Keratinocyte (primary cell): ENCODE data around the gene HSDL2.

ENCODE experiments used
- EZH2 ChIP-seq: IDR thresholded peaks from one replicate; pipeline ENCODE4 v1.6.1; 2012; ENCODE audit warnings: inconsistent platforms, mild to moderate bottlenecking, low read length, moderate library complexity
- TF ChIP-seq, protein P1 (sequence below), 3 experiments: IDR thresholded peaks in 1 of 3; conservative IDR thresholded peaks in 1 of 3; optimal IDR thresholded peaks in 1 of 3; 2 replicates in 2 of 3; 3 replicates in 1 of 3; pipeline versions ENCODE3 to v1.5.1; 2011; ENCODE audit warnings: low read length in 3 of 3, mild to moderate bottlenecking in 3 of 3, moderate library complexity in 2 of 3, control low read depth in 1 of 3, inconsistent platforms in 1 of 3; ENCODE audit not compliant: insufficient read depth in 2 of 3; ENCODE audit errors: extremely low read depth in 1 of 3

DNA sequence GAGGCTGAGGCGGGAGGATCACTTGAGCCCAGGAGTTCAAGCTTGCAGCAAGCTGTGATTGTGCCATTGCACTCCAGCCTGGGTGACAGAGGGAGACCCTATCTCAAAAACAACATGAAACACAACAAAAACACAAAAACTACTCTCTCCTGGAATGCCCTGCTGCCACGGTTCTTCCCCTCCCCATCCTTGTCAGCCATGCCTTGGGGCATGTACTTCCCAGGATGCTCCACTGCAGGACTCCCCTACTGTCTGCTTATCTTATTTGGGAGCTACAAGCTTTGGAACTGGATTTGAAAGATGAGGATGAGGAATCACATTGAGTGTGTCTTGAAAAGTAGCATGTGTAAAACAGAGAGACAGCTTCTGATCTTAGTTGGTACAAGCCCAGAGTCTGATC, 66.6 kb downstream of the HSDL2 start:
- TF ChIP-seq EZH2 = no peak
- TF ChIP-seq, protein P1, sequence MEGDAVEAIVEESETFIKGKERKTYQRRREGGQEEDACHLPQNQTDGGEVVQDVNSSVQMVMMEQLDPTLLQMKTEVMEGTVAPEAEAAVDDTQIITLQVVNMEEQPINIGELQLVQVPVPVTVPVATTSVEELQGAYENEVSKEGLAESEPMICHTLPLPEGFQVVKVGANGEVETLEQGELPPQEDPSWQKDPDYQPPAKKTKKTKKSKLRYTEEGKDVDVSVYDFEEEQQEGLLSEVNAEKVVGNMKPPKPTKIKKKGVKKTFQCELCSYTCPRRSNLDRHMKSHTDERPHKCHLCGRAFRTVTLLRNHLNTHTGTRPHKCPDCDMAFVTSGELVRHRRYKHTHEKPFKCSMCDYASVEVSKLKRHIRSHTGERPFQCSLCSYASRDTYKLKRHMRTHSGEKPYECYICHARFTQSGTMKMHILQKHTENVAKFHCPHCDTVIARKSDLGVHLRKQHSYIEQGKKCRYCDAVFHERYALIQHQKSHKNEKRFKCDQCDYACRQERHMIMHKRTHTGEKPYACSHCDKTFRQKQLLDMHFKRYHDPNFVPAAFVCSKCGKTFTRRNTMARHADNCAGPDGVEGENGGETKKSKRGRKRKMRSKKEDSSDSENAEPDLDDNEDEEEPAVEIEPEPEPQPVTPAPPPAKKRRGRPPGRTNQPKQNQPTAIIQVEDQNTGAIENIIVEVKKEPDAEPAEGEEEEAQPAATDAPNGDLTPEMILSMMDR (optimal IDR thresholded peaks at IDR 0.05 in 1 of 3, IDR thresholded peaks at IDR 0.05 in 1 of 3, conservative IDR thresholded peaks at IDR 0.05 in 1 of 3; ENCODE audit: extremely low read depth in 1 of 3, insufficient read depth in 2 of 3, low read length in 3 of 3) = no peak
